ENCODE results near the gene CSRNP2.
"Not testable (repeated sequence)": the region's sequence is repeated elsewhere in the genome, so short reads cannot be mapped to it uniquely, and the experiment has no call there.

Gene CSRNP2

GRCh38 chr12:51020448-51021182 lies 62.8 kb downstream of the CSRNP2 start:
- TF ChIP-seq, protein P1, sequence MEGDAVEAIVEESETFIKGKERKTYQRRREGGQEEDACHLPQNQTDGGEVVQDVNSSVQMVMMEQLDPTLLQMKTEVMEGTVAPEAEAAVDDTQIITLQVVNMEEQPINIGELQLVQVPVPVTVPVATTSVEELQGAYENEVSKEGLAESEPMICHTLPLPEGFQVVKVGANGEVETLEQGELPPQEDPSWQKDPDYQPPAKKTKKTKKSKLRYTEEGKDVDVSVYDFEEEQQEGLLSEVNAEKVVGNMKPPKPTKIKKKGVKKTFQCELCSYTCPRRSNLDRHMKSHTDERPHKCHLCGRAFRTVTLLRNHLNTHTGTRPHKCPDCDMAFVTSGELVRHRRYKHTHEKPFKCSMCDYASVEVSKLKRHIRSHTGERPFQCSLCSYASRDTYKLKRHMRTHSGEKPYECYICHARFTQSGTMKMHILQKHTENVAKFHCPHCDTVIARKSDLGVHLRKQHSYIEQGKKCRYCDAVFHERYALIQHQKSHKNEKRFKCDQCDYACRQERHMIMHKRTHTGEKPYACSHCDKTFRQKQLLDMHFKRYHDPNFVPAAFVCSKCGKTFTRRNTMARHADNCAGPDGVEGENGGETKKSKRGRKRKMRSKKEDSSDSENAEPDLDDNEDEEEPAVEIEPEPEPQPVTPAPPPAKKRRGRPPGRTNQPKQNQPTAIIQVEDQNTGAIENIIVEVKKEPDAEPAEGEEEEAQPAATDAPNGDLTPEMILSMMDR (conservative IDR thresholded peaks at IDR 0.05), result no peak
- no peak for TF ChIP-seq ZFX (IDR thresholded peaks at IDR 0.05)

GRCh38 chr12:51019927-51020326 lies 63.5 kb downstream of the CSRNP2 start:
- no peak overlapping the region for H3K27ac ChIP-seq
- TF ChIP-seq ZFX (IDR thresholded peaks at IDR 0.05), result no peak
- TF ChIP-seq, protein P1 (conservative IDR thresholded peaks at IDR 0.05), result no peak

More at GRCh38 chr12:51020448-51021182, 62.8 kb downstream of the CSRNP2 start:
- H3K27ac ChIP-seq, result no peak overlapping the region

- no peak overlapping the region for H3K27ac ChIP-seq
- TF ChIP-seq, protein P1 (conservative IDR thresholded peaks at IDR 0.05), result no peak
- TF ChIP-seq ZFX (IDR thresholded peaks at IDR 0.05), result no peak
These were observed 64.4 kb downstream of the CSRNP2 start for GRCh38 chr12:51018956-51019355.

GRCh38 chr12:51017452-51017851 lies 65.9 kb downstream of the CSRNP2 start:
- no peak for TF ChIP-seq ZFX (IDR thresholded peaks at IDR 0.05)
- TF ChIP-seq, protein P1 (conservative IDR thresholded peaks at IDR 0.05), result no peak
- no peak overlapping the region for H3K27ac ChIP-seq

DNA sequence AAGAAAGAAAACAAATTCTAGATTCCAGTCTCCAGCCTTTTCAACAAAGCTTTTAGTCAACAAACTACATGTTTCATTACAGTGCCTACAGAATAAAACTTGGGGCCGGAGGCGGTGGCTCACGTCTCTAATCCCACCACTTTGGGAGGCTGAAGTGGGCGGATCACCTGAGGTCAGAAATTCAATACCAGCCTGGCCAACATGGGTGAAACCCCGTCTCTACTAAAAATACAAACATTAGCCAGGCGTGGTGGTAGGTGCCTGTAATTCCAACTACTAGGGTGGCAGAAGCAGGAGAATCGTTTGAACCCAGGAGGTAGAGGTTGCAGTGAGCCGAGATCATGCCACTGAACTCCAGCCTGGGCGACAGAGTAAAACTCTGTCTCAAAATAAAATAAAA lies 68.9 kb downstream of the CSRNP2 start:
- H3K27ac ChIP-seq, result not testable (repeated sequence)

DNA sequence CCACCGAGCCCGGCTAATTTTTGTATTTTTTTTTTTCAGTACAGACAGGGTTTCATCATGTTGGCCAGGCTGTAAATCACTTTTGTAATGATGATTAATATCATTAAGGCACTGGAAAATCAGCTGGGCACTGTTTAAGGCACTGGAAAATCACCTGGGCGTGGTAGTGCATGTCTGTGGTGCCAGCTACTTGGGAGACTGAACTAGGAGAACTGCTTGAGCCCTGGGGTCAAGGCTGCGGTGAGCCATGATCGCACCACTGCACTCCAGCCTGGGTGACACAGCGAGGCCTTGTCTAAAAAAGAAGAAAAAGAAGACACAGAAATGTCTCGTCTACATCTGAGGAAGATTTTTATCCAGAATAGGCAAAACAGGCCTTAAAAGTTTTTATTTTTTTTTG lies 70.0 kb downstream of the CSRNP2 start:
- TF ChIP-seq ZFX (IDR thresholded peaks at IDR 0.05), result no peak
- TF ChIP-seq, protein P1 (conservative IDR thresholded peaks at IDR 0.05), result no peak
- no peak overlapping the region for H3K27ac ChIP-seq

DNA sequence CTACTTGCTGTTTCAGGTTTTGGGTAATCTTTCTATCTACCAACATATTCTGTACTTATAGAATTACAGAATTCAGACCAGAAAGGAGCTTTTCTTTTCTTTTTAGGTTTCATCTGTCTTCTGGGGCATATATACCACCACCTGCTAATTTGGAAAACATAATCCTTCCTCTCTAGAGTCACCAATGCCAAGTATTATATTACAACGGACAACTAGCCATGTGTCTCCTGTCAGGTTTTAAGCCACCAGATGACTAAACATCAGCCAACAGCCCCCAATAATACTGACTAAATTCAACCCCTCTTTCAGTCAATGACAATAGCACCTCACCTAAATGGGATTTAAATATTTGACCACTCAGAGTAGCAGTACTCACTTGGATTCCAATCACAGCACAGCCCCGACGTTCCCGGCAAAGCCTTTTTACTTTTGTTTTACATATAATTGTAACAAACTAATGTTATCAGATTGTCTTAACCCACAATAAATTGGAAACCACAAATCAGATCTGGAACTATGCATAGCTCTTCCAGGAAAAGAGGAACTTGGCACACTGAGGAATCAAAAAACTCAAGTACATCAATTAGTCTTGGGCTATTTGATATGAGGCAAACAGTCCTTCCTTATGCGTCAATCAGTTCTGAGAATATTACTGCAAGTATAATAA lies 70.7 kb downstream of the CSRNP2 start:
- TF ChIP-seq ZFX (IDR thresholded peaks at IDR 0.05), result no peak
- TF ChIP-seq, protein P1 (conservative IDR thresholded peaks at IDR 0.05), result no peak
- no peak overlapping the region for H3K27ac ChIP-seq
